GM12878 (cell line): ENCODE data around the gene RNFT2. TPM values are rescaled to one million over a fixed set of nuclear protein-coding genes. Genes with fewer than 3 reads are reported as not detected.

Source experiments
- ATAC-seq: fragments of 200-7000 bp; cut with Tn5 transposase; 3 replicates; pipeline ENCODE4 v1.9.1; 2020; ENCODE audit warnings: mild to moderate bottlenecking, moderate library complexity
- BruUV-seq: library from RNA; stranded (reverse); fragments of 400-500 nt; replicated peaks from 2 replicates; lab custom pipeline; 2021; lab: Mats Ljungman, UMichigan
- CTCF ChIA-PET: fragments of 300-600 bp; sonication (Branson Sonifier 250); formaldehyde crosslinking; extraction: SDS; loops from one replicate; lab custom pipeline; 2021; ENCODE audit warnings: inconsistent platforms; lab: Yijun Ruan, JAX
- POLR2A ChIA-PET: fragments of 350-600 bp; formaldehyde crosslinking; extraction: SDS; loops from one replicate; lab custom pipeline; 2021; ENCODE audit warnings: inconsistent platforms; lab: Charles Lee
- RAD21 ChIA-PET: fragments of 300-600 bp; sonication (Branson Sonifier 250); formaldehyde crosslinking; loops from one replicate; lab custom pipeline; 2023; ENCODE audit warnings: antibody characterized with exemption; ENCODE audit not compliant: unreplicated experiment; lab: Charles Lee
- SMC1A ChIA-PET: fragments of 300-600 bp; sonication (Branson Sonifier 250); formaldehyde crosslinking; loops from one replicate; lab custom pipeline; 2023; ENCODE audit not compliant: unreplicated experiment, uncharacterized antibody; lab: Charles Lee
- DNase-seq: peaks from one replicate; pipeline ENCODE4 v3.0.0-alpha.2; 2011; ENCODE audit warnings: low read depth, low spot score
- FAIRE-seq: peaks from 3 replicates; lab custom pipeline; 2011; peaks lifted over from hg19 to GRCh38; lab: Jason Lieb, UNC
- H2AFZ ChIP-seq: 2 replicates; pipeline ENCODE4 v1.6.0; 2011; ENCODE audit warnings: low read depth, low read length, control low read depth; ENCODE audit not compliant: control insufficient read depth
- H3K27ac ChIP-seq: 2 replicates; pipeline ENCODE4 v1.5.1; 2011; ENCODE audit warnings: control low read depth; ENCODE audit not compliant: control insufficient read depth, insufficient read depth
- H3K27me3 ChIP-seq, 2 experiments: replicated peaks in 1 of 2; 2 replicates each; pipeline versions ENCODE4 v1.6.0 to v1.6.1; 2011; ENCODE audit warnings: low read length in 1 of 2; ENCODE audit not compliant: control insufficient read depth in 2 of 2, insufficient read depth in 2 of 2
- H3K36me3 ChIP-seq, 2 experiments: 2 replicates each; pipeline ENCODE4 v1.5.1; 2011; ENCODE audit warnings: low read length in 1 of 2; ENCODE audit not compliant: control insufficient read depth in 2 of 2, insufficient read depth in 2 of 2
- H3K4me1 ChIP-seq: 2 replicates; pipeline ENCODE4 v1.6.1; 2011; ENCODE audit warnings: mild to moderate bottlenecking, low read length, moderate library complexity, mixed read lengths; ENCODE audit not compliant: control insufficient read depth, insufficient read depth
- H3K4me2 ChIP-seq: 2 replicates; pipeline ENCODE4 v1.6.0; 2011; ENCODE audit warnings: control low read depth; ENCODE audit not compliant: control insufficient read depth, insufficient read depth
- H3K4me3 ChIP-seq: fragments of 200-600 bp; sonication (generic); 2 replicates; pipeline ENCODE4 v1.5.1; 2016
- H3K79me2 ChIP-seq: 2 replicates; pipeline ENCODE4 v1.6.0; 2011; ENCODE audit warnings: low read length; ENCODE audit not compliant: control insufficient read depth, insufficient read depth
- H3K9ac ChIP-seq: 2 replicates; pipeline ENCODE4 v1.8.0; 2011; ENCODE audit warnings: low read length, control low read depth, mixed read lengths; ENCODE audit not compliant: control insufficient read depth, insufficient read depth
- H3K9me3 ChIP-seq: replicated peaks from 3 replicates; pipeline ENCODE4 v1.5.1; 2011; ENCODE audit warnings: mild to moderate bottlenecking, low read length; ENCODE audit not compliant: control insufficient read depth, insufficient read depth
- H4K20me1 ChIP-seq: 2 replicates; pipeline ENCODE4 v1.6.0; 2011; ENCODE audit not compliant: control insufficient read depth, insufficient read depth
- BACH1 ChIP-seq: fragments of 450-650 bp; IDR thresholded peaks from 2 replicates; pipeline ENCODE4 v1.6.1; 2017; ENCODE audit warnings: mild to moderate bottlenecking, borderline replicate concordance
- HDAC2 ChIP-seq: fragments of 200-600 bp; sonication (generic); IDR thresholded peaks from 2 replicates; pipeline ENCODE4 v1.6.1; 2017
- IRF4 ChIP-seq: IDR thresholded peaks from 2 replicates; pipeline ENCODE4 v1.6.1; 2011; ENCODE audit warnings: low read depth, low read length
- MTA3 ChIP-seq: IDR thresholded peaks from 2 replicates; pipeline ENCODE4 v1.6.1; 2012; ENCODE audit warnings: low read length, inconsistent platforms, borderline replicate concordance
- MXI1 ChIP-seq: fragments of 150-350 bp; IDR thresholded peaks from 2 replicates; pipeline ENCODE4 v1.6.1; 2011; ENCODE audit warnings: low read depth, mild to moderate bottlenecking, inconsistent platforms, low read length, improper control_type of control experiment
- NFYB ChIP-seq: IDR thresholded peaks from 2 replicates; pipeline ENCODE4 v1.6.1; 2011; ENCODE audit warnings: low read depth, mild to moderate bottlenecking, low read length, improper control_type of control experiment, moderate library complexity; ENCODE audit not compliant: insufficient read depth
- PAX5 ChIP-seq: IDR thresholded peaks from 2 replicates; pipeline ENCODE4 v1.6.1; 2011; ENCODE audit warnings: low read depth, low read length, borderline replicate concordance
- POLR2AphosphoS2 ChIP-seq: IDR thresholded peaks from 2 replicates; pipeline ENCODE4 v1.6.1; 2011; ENCODE audit warnings: low read depth, mild to moderate bottlenecking, low read length, improper control_type of control experiment, moderate library complexity
- POLR2AphosphoS5 ChIP-seq: IDR thresholded peaks from 2 replicates; pipeline ENCODE4 v1.6.1; 2011; ENCODE audit warnings: mild to moderate bottlenecking, low read length, inconsistent platforms
- SPI1 ChIP-seq: IDR thresholded peaks from 2 replicates; pipeline ENCODE4 v1.6.1; 2011; ENCODE audit warnings: low read depth, mild to moderate bottlenecking, low read length, moderate library complexity, borderline replicate concordance; ENCODE audit not compliant: insufficient read depth
- TAF1 ChIP-seq: IDR thresholded peaks from 2 replicates; pipeline ENCODE4 v1.6.1; 2011; ENCODE audit warnings: mild to moderate bottlenecking, low read depth, low read length, borderline replicate concordance
- TBL1XR1 ChIP-seq: IDR thresholded peaks from 2 replicates; pipeline ENCODE4 v1.6.1; 2012; ENCODE audit warnings: low read depth, low read length, improper control_type of control experiment
- ZNF207 ChIP-seq: fragments of 450-650 bp; IDR thresholded peaks from 2 replicates; pipeline ENCODE4 v1.6.1; 2014; ENCODE audit warnings: antibody characterized with exemption, mild to moderate bottlenecking, borderline replicate concordance
- WGBS: methylation state at CpG from one replicate; pipeline ENCODE4 v1.1.6; 2016; ENCODE audit warnings: low lambda C conversion rate; ENCODE audit not compliant: insufficient replicate concordance, insufficient coverage; ENCODE audit errors: missing lambda C conversion rate; 5-methylcytosine and 5-hydroxymethylcytosine counted together
- in situ Hi-C: fragments of 300-500 bp; cut with MboI; formaldehyde crosslinking; loops from 9 replicates; pipeline ENCODE4 v1.14.3; 2018; ENCODE audit warnings: mixed read lengths
- intact Hi-C: fragments of 100-400 bp; cut with micrococcal nuclease; formaldehyde crosslinking; loops from one replicate; pipeline ENCODE4 v1.14.2; 2022; ENCODE audit not compliant: unreplicated experiment
- polyA plus RNA-seq, 11 experiments: library from polyadenylated mRNA; depleted of rRNA in 4 of 11; unstranded in 6 of 11; stranded (reverse) in 5 of 11; fragments of >200 nt; fragmentation: Nextera tagmentation in 4 of 11; fragmentation: Illumina TruSeq in 1 of 11; extraction: Ambion mirVana in 4 of 11; extraction: Trizol in 1 of 11; gene quantifications; 1 replicate in 1 of 11; 2 replicates in 10 of 11; pipeline versions ENCODE4 v1.2.1 to v1.2.3, GENCODE V29; 2011 to 2016; ENCODE audit warnings: inconsistent platforms in 2 of 11, missing spikeins in 2 of 11, low read depth in 1 of 11
- total RNA-seq, 4 experiments: library from RNA; depleted of rRNA in 3 of 4; stranded (reverse); fragments of >200 nt in 3 of 4; fragmentation: Illumina TruSeq in 1 of 4; extraction: Trizol in 1 of 4; gene quantifications; 2 replicates each; pipeline versions ENCODE4 v1.2.1 to v1.2.3, GENCODE V29; 2013 to 2021
- TF ChIP-seq, protein P1 (sequence below): fragments of 450-650 bp; IDR thresholded peaks from 2 replicates; pipeline ENCODE4 v1.6.1; 2017; ENCODE audit warnings: mild to moderate bottlenecking, moderate library complexity

Gene RNFT2
- total and polyA plus RNA-seq, 10 of the 15 experiments (the other 5 are each of a cell fraction or from before 2014, with no cell fraction given) = 2.5 to 17.3 (median 9.7) TPM

DNA sequence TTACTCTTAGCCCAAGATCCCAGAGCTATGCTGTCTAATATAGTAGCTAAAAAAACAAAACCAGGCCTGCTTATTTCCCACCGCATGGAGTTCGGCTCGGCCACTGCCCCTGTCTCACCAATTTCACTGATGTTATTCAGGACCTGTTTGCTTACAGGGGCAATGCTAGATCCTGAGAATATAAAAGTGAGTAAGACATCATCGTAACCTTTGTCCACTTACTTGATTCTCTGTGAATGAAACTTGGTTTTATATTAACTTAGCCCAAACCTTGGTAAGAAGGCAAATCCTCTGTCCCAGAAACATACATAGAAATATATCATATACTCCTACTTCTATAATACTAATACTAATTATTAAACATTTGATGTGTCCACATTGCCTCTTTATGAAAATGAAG is 56.6 kb downstream of the RNFT2 start (continued):
- TF ChIP-seq NFYB (no peak), TBL1XR1 (no peak), MTA3 (no peak), MXI1 (no peak), TAF1 (no peak), IRF4 (no peak), SPI1 (no peak)

DNA sequence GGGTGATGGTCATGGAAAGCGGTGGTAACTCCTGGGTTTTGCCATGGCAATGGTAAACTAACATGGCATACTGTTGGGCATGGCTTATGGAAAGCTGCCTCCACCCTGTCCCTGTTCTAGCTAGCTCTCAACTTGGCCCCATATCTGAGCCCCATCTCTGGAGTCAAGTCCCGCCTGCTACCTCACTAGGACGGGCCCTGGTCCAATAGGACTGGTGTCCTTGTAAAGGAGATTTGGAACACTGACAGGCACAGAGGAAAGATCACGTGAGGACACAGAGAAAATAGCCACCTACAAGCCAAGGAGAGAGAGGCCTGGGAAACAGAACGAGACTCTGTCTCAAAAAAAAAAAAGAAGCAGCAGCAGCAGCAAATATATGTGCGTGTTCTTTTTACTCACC is 59.8 kb downstream of the RNFT2 start:
- ChIA-PET RAD21 (no interaction called here), CTCF (interaction anchor here (0.7 kb wide), 1 partner anchor 119 kb away, joined by 3 read pairs; no protein-coding TSS in a partner anchor), SMC1A (no interaction called here), POLR2A (no interaction called here)
- Histone ChIP-seq H3K4me3 (no peak overlapping the region), H4K20me1 (no peaks in the 10 kb centered on the region), H3K4me2 (no peak overlapping the region), H2AFZ (no peak overlapping the region), H3K4me1 (no peaks in the 10 kb centered on the region), H3K79me2 (no peaks in the 10 kb centered on the region), H3K9me3 (no peaks in the 10 kb centered on the region)
- ATAC-seq = no peak
- WGBS = 92% methylated on average over 6 of the region's 6 CpGs
- BruUV-seq = no TSS peak
- TF ChIP-seq HDAC2 (no peak), POLR2AphosphoS2 (no peak), POLR2AphosphoS5 (no peak), BACH1 (no peak), ZNF207 (no peak), MTA3 (no peak), PAX5 (no peak)
- TF ChIP-seq, protein P1, sequence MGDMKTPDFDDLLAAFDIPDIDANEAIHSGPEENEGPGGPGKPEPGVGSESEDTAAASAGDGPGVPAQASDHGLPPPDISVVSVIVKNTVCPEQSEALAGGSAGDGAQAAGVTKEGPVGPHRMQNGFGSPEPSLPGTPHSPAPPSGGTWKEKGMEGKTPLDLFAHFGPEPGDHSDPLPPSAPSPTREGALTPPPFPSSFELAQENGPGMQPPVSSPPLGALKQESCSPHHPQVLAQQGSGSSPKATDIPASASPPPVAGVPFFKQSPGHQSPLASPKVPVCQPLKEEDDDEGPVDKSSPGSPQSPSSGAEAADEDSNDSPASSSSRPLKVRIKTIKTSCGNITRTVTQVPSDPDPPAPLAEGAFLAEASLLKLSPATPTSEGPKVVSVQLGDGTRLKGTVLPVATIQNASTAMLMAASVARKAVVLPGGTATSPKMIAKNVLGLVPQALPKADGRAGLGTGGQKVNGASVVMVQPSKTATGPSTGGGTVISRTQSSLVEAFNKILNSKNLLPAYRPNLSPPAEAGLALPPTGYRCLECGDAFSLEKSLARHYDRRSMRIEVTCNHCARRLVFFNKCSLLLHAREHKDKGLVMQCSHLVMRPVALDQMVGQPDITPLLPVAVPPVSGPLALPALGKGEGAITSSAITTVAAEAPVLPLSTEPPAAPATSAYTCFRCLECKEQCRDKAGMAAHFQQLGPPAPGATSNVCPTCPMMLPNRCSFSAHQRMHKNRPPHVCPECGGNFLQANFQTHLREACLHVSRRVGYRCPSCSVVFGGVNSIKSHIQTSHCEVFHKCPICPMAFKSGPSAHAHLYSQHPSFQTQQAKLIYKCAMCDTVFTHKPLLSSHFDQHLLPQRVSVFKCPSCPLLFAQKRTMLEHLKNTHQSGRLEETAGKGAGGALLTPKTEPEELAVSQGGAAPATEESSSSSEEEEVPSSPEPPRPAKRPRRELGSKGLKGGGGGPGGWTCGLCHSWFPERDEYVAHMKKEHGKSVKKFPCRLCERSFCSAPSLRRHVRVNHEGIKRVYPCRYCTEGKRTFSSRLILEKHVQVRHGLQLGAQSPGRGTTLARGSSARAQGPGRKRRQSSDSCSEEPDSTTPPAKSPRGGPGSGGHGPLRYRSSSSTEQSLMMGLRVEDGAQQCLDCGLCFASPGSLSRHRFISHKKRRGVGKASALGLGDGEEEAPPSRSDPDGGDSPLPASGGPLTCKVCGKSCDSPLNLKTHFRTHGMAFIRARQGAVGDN = no peak
- TF ChIP-seq, all 136 proteins: peak for 0
- H3K9ac ChIP-seq = no peak overlapping the region
- no peak overlapping the region for H3K27ac ChIP-seq
- in situ Hi-C loops (no loop called here), intact Hi-C loops (no loop called here)
- FAIRE-seq (no peak), DNase-seq (no peak)
- no peaks in the 10 kb centered on the region for H3K36me3 ChIP-seq
- no peaks in the 10 kb centered on the region for H3K27me3 ChIP-seq
